H1 (cell line): ENCODE measurements around the gene LPCAT1. TPM values are rescaled to one million over a fixed set of nuclear protein-coding genes. Genes with fewer than 3 reads are reported as not detected.

Source experiments
- CTCF ChIA-PET: fragments of 300-600 bp; sonication (Branson Sonifier 250); formaldehyde crosslinking; loops from one replicate; lab custom pipeline; 2021; ENCODE audit not compliant: partially characterized antibody; lab: Charles Lee
- POLR2A ChIA-PET: fragments of 300-600 bp; sonication (Branson Sonifier 250); formaldehyde crosslinking; loops from one replicate; lab custom pipeline; 2021; ENCODE audit warnings: inconsistent platforms; ENCODE audit not compliant: partially characterized antibody; lab: Charles Lee
- DNase-seq, 2 experiments: peaks; one replicate each; pipeline versions ENCODE4 v3.0.0 to v3.0.0-alpha.2; 2010 to 2022; ENCODE audit warnings: low spot score in 2 of 2, low read depth in 1 of 2, mixed read lengths in 1 of 2
- FAIRE-seq: peaks from 2 replicates; lab custom pipeline; 2011; peaks lifted over from hg19 to GRCh38; lab: Jason Lieb, UNC
- H2AFZ ChIP-seq: 2 replicates; pipeline ENCODE4 v1.8.1; 2012; ENCODE audit warnings: low read length, inconsistent platforms
- H2AK5ac ChIP-seq: 2 replicates; pipeline ENCODE4 v1.6.1; 2013; ENCODE audit warnings: low read depth, low read length
- H2BK120ac ChIP-seq: replicated peaks from 2 replicates; pipeline ENCODE3; 2013; ENCODE audit warnings: low read depth, low read length, inconsistent platforms
- H2BK12ac ChIP-seq: 2 replicates; pipeline ENCODE4 v1.6.1; 2013; ENCODE audit warnings: low read depth, low read length
- H2BK15ac ChIP-seq: 2 replicates; pipeline ENCODE4 v1.6.1; 2013; ENCODE audit warnings: low read length
- H2BK20ac ChIP-seq: 2 replicates; pipeline ENCODE4 v1.6.1; 2013; ENCODE audit warnings: low read length
- H2BK5ac ChIP-seq: 2 replicates; pipeline ENCODE4 v1.6.1; 2013; ENCODE audit warnings: low read depth, low read length
- H3K14ac ChIP-seq: 2 replicates; pipeline ENCODE4 v1.6.1; 2013; ENCODE audit warnings: inconsistent platforms; ENCODE audit not compliant: insufficient read length
- H3K18ac ChIP-seq: 2 replicates; pipeline ENCODE4 v1.6.1; 2013; ENCODE audit warnings: low read length; ENCODE audit errors: extremely low read depth
- H3K23ac ChIP-seq: 2 replicates; pipeline ENCODE4 v1.6.1; 2013; ENCODE audit warnings: inconsistent platforms; ENCODE audit not compliant: insufficient read length
- H3K23me2 ChIP-seq: 2 replicates; pipeline ENCODE4 v1.6.1; 2013; ENCODE audit warnings: low read depth, low read length
- H3K27ac ChIP-seq: 2 replicates; pipeline ENCODE4 v1.6.1; 2011; ENCODE audit warnings: low read depth, low read length, inconsistent platforms
- H3K27me3 ChIP-seq, 4 experiments: replicated peaks in 1 of 4; 1 replicate in 1 of 4; 2 replicates in 3 of 4; pipeline versions ENCODE4 v1.6.1 to v1.8.1; 2011 to 2013; ENCODE audit warnings: low read length in 3 of 4, mild to moderate bottlenecking in 3 of 4, inconsistent platforms in 2 of 4, mixed read lengths in 2 of 4, moderate library complexity in 1 of 4; ENCODE audit not compliant: control insufficient read depth in 3 of 4, insufficient read depth in 3 of 4; ENCODE audit errors: extremely low read depth in 1 of 4
- H3K36me3 ChIP-seq, 4 experiments: 2 replicates each; pipeline versions ENCODE4 v1.6.1 to v1.8.1; 2011 to 2013; ENCODE audit warnings: mild to moderate bottlenecking in 4 of 4, low read length in 3 of 4, moderate library complexity in 2 of 4, control low read depth in 1 of 4, inconsistent platforms in 1 of 4; ENCODE audit not compliant: insufficient read depth in 4 of 4, control insufficient read depth in 2 of 4
- H3K4ac ChIP-seq: replicated peaks from 2 replicates; pipeline ENCODE3; 2013; ENCODE audit warnings: low read length, low read depth, mixed read lengths, inconsistent platforms; ENCODE audit not compliant: insufficient read length
- H3K4me1 ChIP-seq, 4 experiments: replicated peaks in 1 of 4; 1 replicate in 1 of 4; 2 replicates in 3 of 4; pipeline versions ENCODE4 v1.6.1 to v1.8.1; 2011 to 2013; ENCODE audit warnings: low read length in 3 of 4, inconsistent platforms in 2 of 4, mixed read lengths in 1 of 4; ENCODE audit not compliant: insufficient read depth in 4 of 4, control insufficient read depth in 3 of 4
- H3K4me2 ChIP-seq, 2 experiments: 2 replicates each; pipeline versions ENCODE4 v1.6.1 to v1.8.1; 2011 to 2013; ENCODE audit warnings: low read depth in 2 of 2, low read length in 2 of 2, control low read depth in 1 of 2, inconsistent platforms in 1 of 2, mild to moderate bottlenecking in 1 of 2; ENCODE audit not compliant: insufficient read depth in 1 of 2
- H3K4me3 ChIP-seq, 4 experiments: fragments of 200-600, 300-600 bp in 1 of 4; sonication (generic), shearing (Covaris generic), sonication (Bioruptor Twin) in 1 of 4; 2 replicates each; pipeline versions ENCODE4 v1.5.1 to v1.8.1; 2011 to 2016; ENCODE audit warnings: low read length in 4 of 4, low read depth in 3 of 4, control low read depth in 2 of 4, inconsistent platforms in 2 of 4, mild to moderate bottlenecking in 2 of 4, mixed read lengths in 1 of 4, moderate library complexity in 1 of 4; ENCODE audit not compliant: insufficient read depth in 2 of 4; ENCODE audit errors: extremely low read depth in 1 of 4
- H3K56ac ChIP-seq: replicated peaks from 2 replicates; pipeline ENCODE3; 2013; ENCODE audit warnings: low read depth, mild to moderate bottlenecking, mixed read lengths, low read length, inconsistent platforms; ENCODE audit not compliant: insufficient read length
- H3K79me1 ChIP-seq: 2 replicates; pipeline ENCODE4 v1.6.1; 2013; ENCODE audit warnings: low read depth, low read length, control low read depth
- H3K79me2 ChIP-seq, 2 experiments: 2 replicates each; pipeline versions ENCODE4 v1.6.1 to v1.8.1; 2012 to 2013; ENCODE audit warnings: low read length in 2 of 2, mild to moderate bottlenecking in 2 of 2, inconsistent platforms in 1 of 2; ENCODE audit not compliant: insufficient read depth in 2 of 2, control insufficient read depth in 1 of 2
- H3K9ac ChIP-seq, 4 experiments: replicated peaks in 1 of 4; 1 replicate in 1 of 4; 2 replicates in 3 of 4; pipeline versions ENCODE4 v1.6.1 to v1.8.1; 2011 to 2013; ENCODE audit warnings: low read depth in 3 of 4, low read length in 3 of 4, control low read depth in 2 of 4, mild to moderate bottlenecking in 2 of 4, moderate library complexity in 2 of 4, inconsistent platforms in 1 of 4; ENCODE audit errors: extremely low read depth in 1 of 4
- H3K9me3 ChIP-seq, 2 experiments: 2 replicates each; pipeline versions ENCODE4 v1.6.1 to v1.8.1; 2012 to 2013; ENCODE audit warnings: mild to moderate bottlenecking in 2 of 2, moderate library complexity in 2 of 2, control low read depth in 1 of 2, inconsistent platforms in 1 of 2, low read depth in 1 of 2, low read length in 1 of 2, mixed read lengths in 1 of 2; ENCODE audit not compliant: insufficient read depth in 2 of 2
- H4K20me1 ChIP-seq, 2 experiments: replicated peaks in 1 of 2; 2 replicates each; pipeline versions ENCODE3 to v1.8.1; 2011 to 2013; ENCODE audit warnings: inconsistent platforms in 2 of 2, low read length in 2 of 2, mild to moderate bottlenecking in 1 of 2; ENCODE audit not compliant: insufficient read depth in 2 of 2, control insufficient read depth in 1 of 2
- H4K5ac ChIP-seq: 2 replicates; pipeline ENCODE4 v1.6.1; 2013; ENCODE audit warnings: low read length, low read depth, mixed read lengths, inconsistent platforms; ENCODE audit not compliant: insufficient read length
- H4K8ac ChIP-seq: 2 replicates; pipeline ENCODE4 v1.8.0; 2013; ENCODE audit warnings: mild to moderate bottlenecking, moderate library complexity, low read length, inconsistent platforms; ENCODE audit not compliant: insufficient read depth; ENCODE audit errors: extremely low read depth
- H4K91ac ChIP-seq: replicated peaks from 2 replicates; pipeline ENCODE3; 2013; ENCODE audit warnings: low read length, mixed read lengths, inconsistent platforms; ENCODE audit not compliant: insufficient read length
- CEBPB ChIP-seq: IDR thresholded peaks from 2 replicates; pipeline ENCODE4 v1.6.1; 2012; ENCODE audit warnings: low read depth, low read length
- NANOG ChIP-seq: IDR thresholded peaks from 2 replicates; pipeline ENCODE4 v1.6.1; 2011; ENCODE audit warnings: low read length, low read depth, mild to moderate bottlenecking, inconsistent platforms; ENCODE audit not compliant: insufficient read depth, poor library complexity, severe bottlenecking
- SAP30 ChIP-seq: fragments of 300-600 bp; sonication (generic); IDR thresholded peaks from 2 replicates; pipeline ENCODE4 v1.7.1; 2012; ENCODE audit warnings: low read length, moderate library complexity, mild to moderate bottlenecking, inconsistent platforms; ENCODE audit not compliant: insufficient read depth, insufficient replicate concordance
- TAF1 ChIP-seq: IDR thresholded peaks from 2 replicates; pipeline ENCODE4 v1.6.1; 2011; ENCODE audit warnings: mild to moderate bottlenecking, low read depth, low read length
- WGBS, 2 experiments: shearing (Covaris generic) in 1 of 2; methylation state at CpG; one replicate each; pipeline versions ENCODE4 v1.1.6 to v1.1.7; 2013 to 2015; ENCODE audit warnings: low lambda C conversion rate in 2 of 2, mixed read lengths in 2 of 2, inconsistent platforms in 1 of 2, low coverage in 1 of 2, missing lambda C conversion rate in 1 of 2; ENCODE audit not compliant: insufficient replicate concordance in 2 of 2, insufficient coverage in 1 of 2, insufficient read length in 1 of 2; ENCODE audit errors: extremely low coverage in 1 of 2, missing lambda C conversion rate in 1 of 2; 5-methylcytosine and 5-hydroxymethylcytosine counted together
- polyA plus RNA-seq, 7 experiments: library from polyadenylated mRNA; depleted of rRNA in 3 of 7; stranded (reverse) in 5 of 7; unstranded in 2 of 7; fragments of >200 nt in 5 of 7; fragments of 200-250 nt in 2 of 7; gene quantifications; 1 replicate in 5 of 7; 2 replicates in 1 of 7; 4 replicates in 1 of 7; pipeline versions ENCODE4 v1.2.1 to v1.2.3, GENCODE V29; 2011 to 2013; ENCODE audit warnings: missing spikeins in 2 of 7, mixed read lengths in 2 of 7
- total RNA-seq: library from RNA; stranded (reverse); fragmentation: NEBNext Ultra II Directional; extraction: Animal tissue kit (Norgen Biotek cat#: 25700); gene quantifications from 2 replicates; pipeline ENCODE4 v1.2.1, GENCODE V29; 2021
- TF ChIP-seq, protein P1 (sequence below): IDR thresholded peaks from 2 replicates; pipeline ENCODE4 v1.6.1; 2011; ENCODE audit warnings: low read depth, mild to moderate bottlenecking, low read length; ENCODE audit not compliant: insufficient read depth

Gene LPCAT1
- total and polyA plus RNA-seq, 2 of the 8 experiments (the other 6 are each of a cell fraction or from before 2014, with no cell fraction given) = 107 to 260 TPM

DNA sequence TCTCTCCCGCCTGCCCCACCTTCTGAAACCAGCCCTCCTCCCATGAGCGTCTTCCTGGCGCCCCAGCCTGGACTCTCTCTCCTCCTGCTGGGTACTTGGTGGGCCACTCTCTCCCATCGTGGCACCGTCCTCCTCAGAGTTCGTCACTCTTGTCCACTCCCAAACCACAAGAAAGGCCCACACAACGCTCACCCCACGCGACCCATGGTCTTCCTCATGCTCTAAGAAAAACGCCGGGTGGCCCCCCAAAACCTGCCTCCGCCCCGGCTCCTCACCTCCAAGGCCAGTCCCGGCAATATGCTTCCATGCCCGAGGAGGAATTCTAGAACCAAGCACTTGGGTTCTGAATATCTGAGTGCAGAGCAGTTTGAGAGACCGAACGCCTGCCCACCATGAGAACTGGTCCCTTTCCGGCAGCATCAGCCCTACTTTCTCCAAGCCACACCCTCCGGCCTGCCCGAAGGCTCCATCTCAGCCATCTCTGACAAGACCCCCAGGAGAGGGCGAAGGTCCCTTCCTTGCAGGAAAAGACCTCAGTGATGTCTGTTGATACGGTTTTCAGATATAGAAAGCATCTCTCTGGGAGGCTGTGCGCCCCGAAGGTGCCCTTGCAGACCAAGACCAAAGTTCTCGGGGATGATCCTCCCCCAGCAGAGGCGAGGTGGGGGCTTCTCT, 93.5 kb downstream of the LPCAT1 start:
- no peak for TF ChIP-seq SAP30
- TF ChIP-seq NANOG = no peak
- TF ChIP-seq, protein P1, sequence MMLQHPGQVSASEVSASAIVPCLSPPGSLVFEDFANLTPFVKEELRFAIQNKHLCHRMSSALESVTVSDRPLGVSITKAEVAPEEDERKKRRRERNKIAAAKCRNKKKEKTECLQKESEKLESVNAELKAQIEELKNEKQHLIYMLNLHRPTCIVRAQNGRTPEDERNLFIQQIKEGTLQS = no peak
- no peak for TF ChIP-seq CEBPB
- TF ChIP-seq TAF1 = no peak
- CTCF ChIA-PET = no interaction called here
- no peak overlapping the region for H3K4me3 ChIP-seq
- H4K8ac ChIP-seq = no peak overlapping the region
- peaks cover 0 to 2% (median 0%) of the 10 kb centered on the region in 4 experiments; a peak in 1 of 7 replicates for H3K27me3 ChIP-seq
- H2AFZ ChIP-seq = no peak overlapping the region
- no peak overlapping the region for H3K9ac ChIP-seq
- no peak overlapping the region for H3K23ac ChIP-seq
- no peak overlapping the region for H3K4me2 ChIP-seq
- WGBS, 2 experiments = 92% methylated on average over 26 of the region's 26 CpGs; no CpG with 5 or more reads in 1 of the 2 experiments
- no peak overlapping the region for H3K14ac ChIP-seq
- H2BK20ac ChIP-seq = no peak overlapping the region
- no peaks in the 10 kb centered on the region for H3K4me1 ChIP-seq
- H4K91ac ChIP-seq = no peak overlapping the region
- no peaks in the 10 kb centered on the region for H3K79me2 ChIP-seq
- H4K20me1 ChIP-seq = no peaks in the 10 kb centered on the region
- H3K9me3 ChIP-seq = peaks cover 37 to 52% of the 10 kb centered on the region in 2 experiments
- no peak overlapping the region for H4K5ac ChIP-seq
- H2BK120ac ChIP-seq = no peak overlapping the region
- no peak overlapping the region for H2BK5ac ChIP-seq
- no peak overlapping the region for H2AK5ac ChIP-seq
- no peaks in the 10 kb centered on the region for H3K79me1 ChIP-seq
- H3K23me2 ChIP-seq = peaks cover 3% of the 10 kb centered on the region; the same call in 1 of the 2 replicates
- POLR2A ChIA-PET = no interaction called here
- no peak overlapping the region for H3K4ac ChIP-seq
- no peak overlapping the region for H3K56ac ChIP-seq
- DNase-seq (no peak), FAIRE-seq (no peak)
- no peak overlapping the region for H2BK15ac ChIP-seq
- no peaks in the 10 kb centered on the region for H3K36me3 ChIP-seq
- no peak overlapping the region for H3K27ac ChIP-seq
- no peak overlapping the region for H3K18ac ChIP-seq
- H2BK12ac ChIP-seq = no peak overlapping the region
